HepG2 (cell line): Measurements from ENCODE around the gene MRM2. TPM values are rescaled to one million over a fixed set of nuclear protein-coding genes. Genes with fewer than 3 reads are reported as not detected.
A peak's percentile ranks its signal among the peaks of the same experiment; 100 is the strongest.

ENCODE experiments used
- FOSL2 ChIP-seq: sonication (generic); formaldehyde crosslinking; IDR thresholded peaks from 2 replicates; pipeline ENCODE4 v1.4.0; 2020; ENCODE audit warnings: missing genetic modification reagents
- HDAC1 ChIP-seq: sonication (generic); formaldehyde crosslinking; IDR thresholded peaks from 2 replicates; pipeline ENCODE4 v1.5.1; 2020; ENCODE audit warnings: mild to moderate bottlenecking, missing genetic modification reagents
- MAFK ChIP-seq, 2 experiments: IDR thresholded peaks in 1 of 2; conservative IDR thresholded peaks in 1 of 2; 2 replicates each; pipeline ENCODE4 v1.6.1; 2011; ENCODE audit warnings: improper control_type of control experiment in 2 of 2, low read length in 2 of 2
- MIER3 ChIP-seq: IDR thresholded peaks from 2 replicates; pipeline ENCODE4 v1.6.1; 2016; ENCODE audit warnings: missing compliant biosample characterization, borderline replicate concordance
- NFAT5 ChIP-seq: sonication (generic); formaldehyde crosslinking; IDR thresholded peaks from 2 replicates; pipeline ENCODE4 v1.4.0; 2020; ENCODE audit warnings: missing genetic modification reagents
- NKX3-1 ChIP-seq: sonication (generic); formaldehyde crosslinking; IDR thresholded peaks from 2 replicates; pipeline ENCODE4 v1.5.0; 2020; ENCODE audit warnings: missing genetic modification reagents
- NR2F1 ChIP-seq, 2 experiments: fragments of 450-650 bp in 1 of 2; formaldehyde crosslinking in 1 of 2; IDR thresholded peaks; 2 replicates each; pipeline versions ENCODE4 v1.5.0 to v1.6.1; 2016 to 2020; ENCODE audit warnings: mild to moderate bottlenecking in 1 of 2, missing compliant biosample characterization in 1 of 2, missing genetic modification reagents in 1 of 2, moderate library complexity in 1 of 2
- PTBP1 ChIP-seq: fragments of 200-400 bp; formaldehyde crosslinking; IDR thresholded peaks from 2 replicates; pipeline ENCODE4 v1.6.1; 2018; ENCODE audit warnings: low read length, low read depth; ENCODE audit not compliant: poor library complexity, severe bottlenecking
- RFX5 ChIP-seq: IDR thresholded peaks from 2 replicates; pipeline ENCODE4 v1.6.1; 2011; ENCODE audit warnings: low read depth, low read length, improper control_type of control experiment
- ZBTB33 ChIP-seq: sonication (generic); formaldehyde crosslinking; IDR thresholded peaks from 2 replicates; pipeline ENCODE4 v1.4.0; 2020; ENCODE audit warnings: missing genetic modification reagents
- ZNF207 ChIP-seq: fragments of 450-650 bp; IDR thresholded peaks from 2 replicates; pipeline ENCODE4 v1.6.1; 2016; ENCODE audit warnings: antibody characterized with exemption, borderline replicate concordance
- ZNF230 ChIP-seq: sonication (generic); formaldehyde crosslinking; IDR thresholded peaks from 2 replicates; pipeline ENCODE4 v1.4.0; 2020; ENCODE audit warnings: mild to moderate bottlenecking, missing genetic modification reagents
- ZNF451 ChIP-seq: sonication (generic); formaldehyde crosslinking; IDR thresholded peaks from 2 replicates; pipeline ENCODE4 v1.5.0; 2020; ENCODE audit warnings: mild to moderate bottlenecking, missing genetic modification reagents
- ZNF564 ChIP-seq: sonication (generic); formaldehyde crosslinking; IDR thresholded peaks from 2 replicates; pipeline ENCODE4 v1.8.1; 2023; ENCODE audit warnings: mild to moderate bottlenecking, missing genetic modification reagents
- ZNF687 ChIP-seq: sonication (generic); formaldehyde crosslinking; IDR thresholded peaks from 2 replicates; pipeline ENCODE4 v1.5.1; 2020; ENCODE audit warnings: mild to moderate bottlenecking, missing genetic modification reagents, moderate library complexity
- ZSCAN22 ChIP-seq: sonication (generic); formaldehyde crosslinking; IDR thresholded peaks from 2 replicates; pipeline ENCODE4 v1.4.0; 2020; ENCODE audit warnings: mild to moderate bottlenecking, missing genetic modification reagents
- polyA plus RNA-seq, 8 experiments: library from polyadenylated mRNA; depleted of rRNA in 3 of 8; stranded (reverse) in 7 of 8; unstranded in 1 of 8; fragments of >200 nt; fragmentation: Illumina TruSeq in 4 of 8; extraction: Trizol in 4 of 8; gene quantifications; 2 replicates each; pipeline versions ENCODE4 v1.2.1 to v1.2.3, GENCODE V29; 2011 to 2016; ENCODE audit warnings: low read depth in 4 of 8, missing spikeins in 1 of 8, mixed read lengths in 1 of 8; ENCODE audit not compliant: insufficient read depth in 1 of 8
- total RNA-seq, 5 experiments: library from RNA; depleted of rRNA; stranded (reverse); fragments of >200 nt; fragmentation: Illumina TruSeq; extraction: Trizol; gene quantifications; 2 replicates each; pipeline ENCODE4 v1.2.3, GENCODE V29; 2016; ENCODE audit warnings: low read depth in 1 of 5
- TF ChIP-seq, protein P1 (sequence below): sonication (generic); formaldehyde crosslinking; IDR thresholded peaks from 2 replicates; pipeline ENCODE4 v1.4.0; 2020; ENCODE audit warnings: mild to moderate bottlenecking, low read depth, missing genetic modification reagents

Gene MRM2
- total and polyA plus RNA-seq, 2 of the 13 experiments (the other 11 are each of a cell fraction or from before 2014, with no cell fraction given), result 13.2 to 34.2 TPM

- TF ChIP-seq ZNF687, result peak; percentile 67
- no peak for TF ChIP-seq NFAT5 (CRISPR knock-in tag)
- no peak for TF ChIP-seq ZNF230 (CRISPR knock-in tag)
- no peak for TF ChIP-seq PTBP1
- TF ChIP-seq HDAC1 (CRISPR knock-in tag), result no peak
- TF ChIP-seq ZBTB33 (CRISPR knock-in tag), result peak; percentile 68; the same call in 1 of the 2 replicates
- TF ChIP-seq MAFK (conservative IDR thresholded peaks at IDR 0.05 in 1 of 2, IDR thresholded peaks at IDR 0.05 in 1 of 2; ENCODE audit: low read length in 2 of 2), result peak in 1 of 2 experiments; percentile 40; a peak in 3 of 4 replicates
- TF ChIP-seq MIER3 (CRISPR knock-in tag), result no peak
- TF ChIP-seq NKX3-1 (CRISPR knock-in tag), result no peak
- TF ChIP-seq ZNF564, result no peak
- TF ChIP-seq, protein P1, sequence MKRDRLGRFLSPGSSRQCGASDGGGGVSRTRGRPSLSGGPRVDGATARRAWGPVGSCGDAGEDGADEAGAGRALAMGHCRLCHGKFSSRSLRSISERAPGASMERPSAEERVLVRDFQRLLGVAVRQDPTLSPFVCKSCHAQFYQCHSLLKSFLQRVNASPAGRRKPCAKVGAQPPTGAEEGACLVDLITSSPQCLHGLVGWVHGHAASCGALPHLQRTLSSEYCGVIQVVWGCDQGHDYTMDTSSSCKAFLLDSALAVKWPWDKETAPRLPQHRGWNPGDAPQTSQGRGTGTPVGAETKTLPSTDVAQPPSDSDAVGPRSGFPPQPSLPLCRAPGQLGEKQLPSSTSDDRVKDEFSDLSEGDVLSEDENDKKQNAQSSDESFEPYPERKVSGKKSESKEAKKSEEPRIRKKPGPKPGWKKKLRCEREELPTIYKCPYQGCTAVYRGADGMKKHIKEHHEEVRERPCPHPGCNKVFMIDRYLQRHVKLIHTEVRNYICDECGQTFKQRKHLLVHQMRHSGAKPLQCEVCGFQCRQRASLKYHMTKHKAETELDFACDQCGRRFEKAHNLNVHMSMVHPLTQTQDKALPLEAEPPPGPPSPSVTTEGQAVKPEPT (CRISPR knock-in tag), result no peak
- peak; percentile 52; the same call in 1 of the 2 replicates for TF ChIP-seq FOSL2 (CRISPR knock-in tag)
- no peak for TF ChIP-seq ZNF207
- TF ChIP-seq ZSCAN22 (CRISPR knock-in tag), result no peak
- TF ChIP-seq ZNF451 (CRISPR knock-in tag), result no peak
- TF ChIP-seq NR2F1 (CRISPR knock-in tag; IDR thresholded peaks at IDR 0.05), result peak in 1 of 2 experiments; percentile 44; a peak in 1 of 4 replicates
- TF ChIP-seq RFX5, result no peak
Measured at GRCh38 chr7:2266911-2267310, 24.9 kb upstream of the MRM2 start (continued).
